Sigmoid colon (tissue), 7 donors: Measurements from ENCODE around the gene MARK4. TPM values are rescaled to one million over a fixed set of nuclear protein-coding genes. Genes with fewer than 3 reads are reported as not detected.

ENCODE experiments used
- DNase-seq: peaks from one replicate; pipeline ENCODE4 v3.0.0-alpha.2; 2019
- H3K27ac ChIP-seq, 4 donors: fragments of 200-600 bp; sonication (generic); one replicate each; pipeline ENCODE4 v1.5.1; 2016 to 2019; ENCODE audit warnings: mild to moderate bottlenecking in 1 of 4
- H3K27me3 ChIP-seq, 3 donors: fragments of 200-600 bp; sonication (generic); one replicate each; pipeline ENCODE4 v1.5.1; 2019; ENCODE audit warnings: mild to moderate bottlenecking in 1 of 3
- H3K36me3 ChIP-seq, 4 donors: fragments of 200-600 bp; sonication (generic); one replicate each; pipeline ENCODE4 v1.5.1; 2016 to 2019
- H3K4me1 ChIP-seq, 4 donors: fragments of 200-600 bp; sonication (generic); one replicate each; pipeline ENCODE4 v1.5.1; 2017 to 2019
- H3K4me3 ChIP-seq, 4 donors: fragments of 200-600 bp; sonication (generic); one replicate each; pipeline ENCODE4 v1.5.1; 2017 to 2019; ENCODE audit warnings: mild to moderate bottlenecking in 2 of 4, moderate library complexity in 1 of 4
- H3K9me3 ChIP-seq, 4 donors: fragments of 200-600 bp in 3 of 4; sonication (generic) in 3 of 4; one replicate each; pipeline versions ENCODE4 v1.5.1 to v1.6.1; 2013 to 2019
- EP300 ChIP-seq, 4 donors: sonication (generic); formaldehyde crosslinking; IDR thresholded peaks; one replicate each; pipeline ENCODE4 v1.6.1; 2017; ENCODE audit warnings: antibody characterized with exemption in 4 of 4
- POLR2A ChIP-seq, 2 donors: fragments of 450-650 bp; IDR thresholded peaks; one replicate each; pipeline ENCODE4 v1.6.1; 2016; ENCODE audit warnings: antibody characterized with exemption in 2 of 2, mild to moderate bottlenecking in 2 of 2, moderate library complexity in 2 of 2
- POLR2AphosphoS5 ChIP-seq, 4 donors: sonication (generic); formaldehyde crosslinking; IDR thresholded peaks; one replicate each; pipeline ENCODE4 v1.6.1; 2017; ENCODE audit warnings: antibody characterized with exemption in 4 of 4
- WGBS, 2 donors: extraction: QIAGEN DNeasy Blood & Tissue Kit; methylation state at CpG; one replicate each; pipeline ENCODE4 v1.1.7; 2013; 5-methylcytosine and 5-hydroxymethylcytosine counted together
- intact Hi-C: fragments of 100-400 bp; cut with DNase I; formaldehyde crosslinking; loops from one replicate; pipeline ENCODE4 v1.15.1; 2023
- polyA plus RNA-seq, 3 donors: library from polyadenylated mRNA; stranded (reverse); fragments of 200-250 nt; gene quantifications; one replicate each; pipeline ENCODE4 v1.2.3, GENCODE V29; 2013
- total RNA-seq, 4 donors: library from RNA; depleted of rRNA; stranded (reverse); fragments of >200 nt; gene quantifications; one replicate each; pipeline ENCODE4 v1.1.0, GENCODE V29; 2016
- TF ChIP-seq, protein P1 (sequence below), 4 experiments: fragments of 450-650 bp in 3 of 4; fragments of 200-600 bp in 1 of 4; IDR thresholded peaks; one replicate each; pipeline ENCODE4 v1.5.1; 2016 to 2019; ENCODE audit warnings: antibody characterized with exemption in 4 of 4, mild to moderate bottlenecking in 3 of 4, moderate library complexity in 2 of 4
- donor health status: healthy with polysubstance abuse.
- donor health status: Bipolar disorder and iron deficiency.
- donor health status: healthy.

Gene MARK4
- total and polyA plus RNA-seq, 7 donors = 6.2 to 39.9 (median 12.7) TPM

DNA sequence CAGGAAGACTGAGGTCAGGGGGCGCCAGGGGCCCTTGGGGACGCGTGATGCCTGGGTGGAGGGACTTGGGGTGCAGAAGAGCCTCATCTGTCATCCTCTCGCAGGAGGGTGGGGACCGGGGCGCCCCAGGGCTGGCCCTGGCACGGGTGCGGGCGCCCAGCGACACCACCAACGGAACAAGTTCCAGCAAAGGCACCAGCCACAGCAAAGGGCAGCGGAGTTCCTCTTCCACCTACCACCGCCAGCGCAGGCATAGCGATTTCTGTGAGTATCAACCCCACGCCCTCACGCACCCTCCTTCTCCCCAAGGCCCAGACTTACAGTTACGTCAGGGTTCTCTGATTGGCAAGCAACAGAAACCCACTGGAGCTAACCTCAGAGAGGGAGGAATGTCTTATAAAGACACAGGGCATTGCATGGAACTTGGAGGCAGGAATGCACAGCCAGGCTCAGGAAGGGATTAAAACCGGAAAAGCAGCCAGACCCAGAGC is 29.4 kb downstream of the MARK4 start:
- TF ChIP-seq POLR2A (IDR thresholded peaks at IDR 0.05) (no peak), POLR2AphosphoS5 (IDR thresholded peaks at IDR 0.05) (no peak), EP300 (IDR thresholded peaks at IDR 0.05) (no peak)
- TF ChIP-seq, protein P1, sequence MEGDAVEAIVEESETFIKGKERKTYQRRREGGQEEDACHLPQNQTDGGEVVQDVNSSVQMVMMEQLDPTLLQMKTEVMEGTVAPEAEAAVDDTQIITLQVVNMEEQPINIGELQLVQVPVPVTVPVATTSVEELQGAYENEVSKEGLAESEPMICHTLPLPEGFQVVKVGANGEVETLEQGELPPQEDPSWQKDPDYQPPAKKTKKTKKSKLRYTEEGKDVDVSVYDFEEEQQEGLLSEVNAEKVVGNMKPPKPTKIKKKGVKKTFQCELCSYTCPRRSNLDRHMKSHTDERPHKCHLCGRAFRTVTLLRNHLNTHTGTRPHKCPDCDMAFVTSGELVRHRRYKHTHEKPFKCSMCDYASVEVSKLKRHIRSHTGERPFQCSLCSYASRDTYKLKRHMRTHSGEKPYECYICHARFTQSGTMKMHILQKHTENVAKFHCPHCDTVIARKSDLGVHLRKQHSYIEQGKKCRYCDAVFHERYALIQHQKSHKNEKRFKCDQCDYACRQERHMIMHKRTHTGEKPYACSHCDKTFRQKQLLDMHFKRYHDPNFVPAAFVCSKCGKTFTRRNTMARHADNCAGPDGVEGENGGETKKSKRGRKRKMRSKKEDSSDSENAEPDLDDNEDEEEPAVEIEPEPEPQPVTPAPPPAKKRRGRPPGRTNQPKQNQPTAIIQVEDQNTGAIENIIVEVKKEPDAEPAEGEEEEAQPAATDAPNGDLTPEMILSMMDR (IDR thresholded peaks at IDR 0.05) = no peak
- H3K27ac ChIP-seq = no peak overlapping the region
- H3K4me1 ChIP-seq = no peaks in the 10 kb centered on the region
- intact Hi-C loops = no loop called here
- DNase-seq = no peak
- WGBS, 2 donors = 94% methylated on average over 19 of the region's 19 CpGs
- no peaks in the 10 kb centered on the region for H3K27me3 ChIP-seq
- peaks cover 11 to 68% (median 19%) of the 10 kb centered on the region in 4 donors for H3K36me3 ChIP-seq
- no peaks in the 10 kb centered on the region for H3K9me3 ChIP-seq
- no peak overlapping the region for H3K4me3 ChIP-seq

DNA sequence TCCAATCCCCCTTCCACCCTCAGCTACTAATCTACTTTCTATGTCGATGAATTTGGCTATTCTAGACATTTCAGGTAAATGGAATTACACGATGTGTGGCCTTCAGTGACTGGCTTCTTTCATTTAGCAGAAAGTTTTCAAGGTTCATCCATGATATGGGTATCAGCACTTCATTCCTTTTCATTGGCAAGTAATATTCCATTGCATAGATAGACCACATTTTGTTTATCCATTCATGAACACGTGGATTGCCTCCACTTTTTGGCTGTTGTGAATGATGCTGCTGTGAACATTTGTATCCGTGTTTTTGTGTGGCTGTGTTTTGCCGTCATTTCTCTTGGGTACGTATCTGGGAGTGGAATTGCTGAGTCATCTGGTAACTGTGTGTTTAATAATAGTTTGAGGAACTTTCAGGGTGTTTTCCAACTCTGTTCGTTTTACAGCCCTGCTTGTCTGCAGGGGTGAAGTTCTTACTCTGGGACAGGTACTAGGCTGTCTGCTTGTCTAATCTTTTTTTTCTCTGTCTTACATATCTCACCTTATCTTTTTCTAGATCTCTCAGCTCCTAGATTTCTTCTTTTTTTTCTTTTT is 32.5 kb downstream of the MARK4 start:
- Histone ChIP-seq H3K36me3 (peaks cover 8 to 67% (median 16%) of the 10 kb centered on the region in 4 donors), H3K4me1 (no peaks in the 10 kb centered on the region), H3K27me3 (no peaks in the 10 kb centered on the region), H3K4me3 (no peak overlapping the region), H3K9me3 (no peaks in the 10 kb centered on the region), H3K27ac (no peak overlapping the region)
- TF ChIP-seq POLR2A (IDR thresholded peaks at IDR 0.05) = no peak
- intact Hi-C loops = no loop called here
- no peak for DNase-seq
- 61 to 90% methylated on average over 7 of the region's 7 CpGs for WGBS, 2 donors

DNA sequence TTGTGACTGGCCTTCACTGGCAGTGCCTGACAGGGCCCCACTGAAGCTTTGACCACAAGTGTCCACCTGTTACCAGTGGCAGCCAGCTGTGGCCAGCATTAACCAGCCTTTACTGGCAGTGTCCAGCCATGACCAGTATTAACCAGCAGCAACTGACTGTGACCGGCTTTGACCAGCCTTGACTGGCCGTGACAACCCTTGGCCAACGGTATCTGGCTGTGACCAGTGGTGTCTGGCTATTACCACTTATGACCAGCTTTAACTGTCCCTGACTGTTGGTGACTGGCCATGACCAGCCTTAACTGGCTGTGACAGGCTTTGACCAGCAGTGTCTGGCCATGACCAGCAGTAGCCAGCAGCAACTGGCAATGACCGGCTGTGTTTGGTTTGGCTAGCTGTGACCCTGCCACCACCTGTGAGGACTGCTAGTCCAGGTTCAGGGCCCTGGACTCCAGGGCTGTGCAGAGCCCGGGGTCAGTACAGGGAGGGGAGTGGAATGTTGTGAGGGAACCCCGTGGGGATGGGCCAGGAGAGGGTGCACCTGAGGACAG is 39.4 kb downstream of the MARK4 start:
- Histone ChIP-seq H3K27ac (no peak overlapping the region), H3K9me3 (no peaks in the 10 kb centered on the region), H3K27me3 (no peaks in the 10 kb centered on the region), H3K36me3 (peaks cover 6 to 72% (median 11%) of the 10 kb centered on the region in 4 donors), H3K4me1 (peaks cover 0 to 9% (median 2%) of the 10 kb centered on the region in 4 donors), H3K4me3 (no peak overlapping the region)
- TF ChIP-seq, protein P1 (IDR thresholded peaks at IDR 0.05) = no peak
- TF ChIP-seq POLR2AphosphoS5 (IDR thresholded peaks at IDR 0.05) (no peak), POLR2A (IDR thresholded peaks at IDR 0.05) (no peak), EP300 (IDR thresholded peaks at IDR 0.05) (no peak)
- WGBS, 2 donors = 91 to 95% methylated on average over 6 of the region's 6 CpGs
- no peak for DNase-seq
- intact Hi-C loops = no loop called here

DNA sequence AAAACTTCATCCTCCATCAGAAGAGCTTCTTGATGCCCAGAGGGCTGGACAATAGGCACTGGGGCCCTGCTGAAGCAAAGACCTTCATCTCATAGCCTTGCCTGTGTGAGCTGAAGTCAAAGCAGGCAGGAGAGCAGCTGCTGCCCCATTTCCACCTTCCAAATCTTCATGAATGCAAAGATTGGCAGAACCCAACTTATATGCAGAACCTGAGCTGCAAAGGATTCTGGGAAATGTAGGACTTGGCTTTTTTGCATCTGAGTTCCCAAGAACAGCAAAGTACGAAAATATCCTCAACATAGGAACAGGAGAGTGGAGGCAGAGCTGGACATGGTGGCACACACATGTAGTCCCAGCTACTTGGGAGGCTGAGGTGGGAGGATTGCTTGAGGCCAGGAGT is 40.8 kb downstream of the MARK4 start:
- Histone ChIP-seq H3K4me1 (peaks cover 0 to 9% (median 2%) of the 10 kb centered on the region in 4 donors), H3K36me3 (peaks cover 6 to 82% (median 13%) of the 10 kb centered on the region in 4 donors), H3K4me3 (no peak overlapping the region), H3K27me3 (no peaks in the 10 kb centered on the region), H3K27ac (no peak overlapping the region), H3K9me3 (no peaks in the 10 kb centered on the region)
- DNase-seq = no peak
- no peak for TF ChIP-seq POLR2A (IDR thresholded peaks at IDR 0.05)
- TF ChIP-seq EP300 (IDR thresholded peaks at IDR 0.05) = no peak
- TF ChIP-seq, protein P1 (IDR thresholded peaks at IDR 0.05) = no peak
- TF ChIP-seq POLR2AphosphoS5 (IDR thresholded peaks at IDR 0.05) = no peak
- intact Hi-C loops = no loop called here
- 98 to 99% methylated on average over 1 of the region's 1 CpG for WGBS, 2 donors

DNA sequence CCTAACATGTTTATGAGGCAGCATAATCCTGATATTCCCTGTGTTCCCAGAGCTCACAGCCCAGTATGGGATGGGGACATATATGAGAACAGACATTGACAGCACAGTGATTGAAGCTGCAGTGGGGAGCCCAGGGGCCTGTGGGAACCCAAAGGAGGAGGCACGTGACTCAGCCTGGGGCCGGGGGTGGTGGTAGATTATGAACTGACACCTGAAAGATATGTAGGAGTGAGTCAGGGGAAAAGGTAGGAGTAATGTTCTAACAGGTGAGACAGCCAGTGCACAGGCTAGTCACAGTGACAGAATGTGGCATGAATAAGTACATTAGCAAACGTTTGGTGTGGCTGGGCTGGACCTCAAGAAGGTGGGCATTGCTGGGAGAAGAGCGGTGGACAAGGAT is 42.6 kb downstream of the MARK4 start:
- WGBS, 2 donors = 84 to 87% methylated on average over 4 of the region's 4 CpGs
- Histone ChIP-seq H3K27me3 (no peaks in the 10 kb centered on the region), H3K27ac (no peak overlapping the region), H3K36me3 (peaks cover 0 to 75% (median 10%) of the 10 kb centered on the region in 4 donors), H3K4me1 (peaks cover 0 to 9% (median 2%) of the 10 kb centered on the region in 4 donors), H3K9me3 (no peaks in the 10 kb centered on the region), H3K4me3 (no peak overlapping the region)
- intact Hi-C loops = no loop called here
- no peak for DNase-seq
- TF ChIP-seq POLR2A (IDR thresholded peaks at IDR 0.05) (no peak), EP300 (IDR thresholded peaks at IDR 0.05) (no peak), POLR2AphosphoS5 (IDR thresholded peaks at IDR 0.05) (no peak)
- TF ChIP-seq, protein P1 (IDR thresholded peaks at IDR 0.05) = no peak
